ENCODE data around the gene MCEE. TPM values are rescaled to one million over a fixed set of nuclear protein-coding genes. Genes with fewer than 3 reads are reported as not detected.

Gene MCEE
- total and polyA plus RNA-seq, 2 donors (not counting 3 experiments of a cell fraction or from before 2014, with no cell fraction given), result 4.0 to 9.9 TPM

- no TSS peak for BruUV-seq (replicated peaks)
- DNase-seq (ENCODE audit: low read depth, low spot score) (no peak), FAIRE-seq (no peak)
- Histone ChIP-seq H3K4me1 (ENCODE audit: control insufficient read depth, extremely low read depth, insufficient read depth, low read length) (no peaks in the 10 kb centered on the region), H3K4me3 (replicated peaks in 1 of 3; ENCODE audit: insufficient read depth in 1 of 3, low read depth in 1 of 3, low read length in 3 of 3) (no peak overlapping the region), H3K4me2 (ENCODE audit: insufficient read depth, low read length) (no peak overlapping the region), H4K20me1 (replicated peaks; ENCODE audit: control insufficient read depth, extremely low read depth, insufficient read depth, low read length) (no peaks in the 10 kb centered on the region), H3K79me2 (ENCODE audit: control insufficient read depth, insufficient read depth, low read length) (no peaks in the 10 kb centered on the region), H3K36me3 (ENCODE audit: control insufficient read depth in 2 of 2, extremely low read depth in 1 of 2, insufficient read depth in 2 of 2, low read length in 2 of 2) (peaks cover 4 to 7% of the 10 kb centered on the region in 2 experiments), H3K9ac (replicated peaks; ENCODE audit: extremely low read depth, insufficient read depth, low read length) (no peak overlapping the region), H2AFZ (ENCODE audit: low read depth, low read length) (no peak overlapping the region), H3K27me3 (ENCODE audit: control insufficient read depth in 2 of 2, insufficient read depth in 2 of 2, low read length in 2 of 2) (peaks cover 0 to 7% of the 10 kb centered on the region in 2 experiments), H3K27ac (ENCODE audit: insufficient read depth, low read depth, low read length) (no peak overlapping the region), H3K9me1 (replicated peaks; ENCODE audit: control insufficient read depth, extremely low read depth, insufficient read depth, low read length) (no peaks in the 10 kb centered on the region), H3K9me3 (replicated peaks; ENCODE audit: control insufficient read depth, insufficient read depth, low read length) (no peaks in the 10 kb centered on the region)
- ChIA-PET POLR2A (no interaction called here), CTCF (interaction anchor here (1.6 kb wide), 1 partner anchor 169 kb away, joined by 3 read pairs; no protein-coding TSS in a partner anchor)
- intact Hi-C loops (cut with micrococcal nuclease), result no loop called here
- dilution Hi-C loops (cut with MboI; ENCODE audit: extremely low pct_ligation_motif_present, low sequenced_read_pairs), result no loop called here
- TF ChIP-seq GATA2 (IDR thresholded peaks at IDR 0.05; ENCODE audit: insufficient read depth, insufficient read length, low read depth, low read length) (no peak), JUN (IDR thresholded peaks at IDR 0.05; ENCODE audit: borderline replicate concordance, insufficient read depth, insufficient read length, low read depth) (no peak), EZH2 (IDR thresholded peaks at IDR 0.05; ENCODE audit: borderline replicate concordance, low read depth, low read length, severe bottlenecking) (no peak), MYC (IDR thresholded peaks at IDR 0.05; ENCODE audit: low read depth, low read length) (no peak)
- TF ChIP-seq, protein P1, sequence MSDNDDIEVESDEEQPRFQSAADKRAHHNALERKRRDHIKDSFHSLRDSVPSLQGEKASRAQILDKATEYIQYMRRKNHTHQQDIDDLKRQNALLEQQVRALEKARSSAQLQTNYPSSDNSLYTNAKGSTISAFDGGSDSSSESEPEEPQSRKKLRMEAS (IDR thresholded peaks at IDR 0.05; ENCODE audit: insufficient read depth, insufficient read length), result no peak
These were observed 23.7 kb upstream of the MCEE start for GRCh38 chr2:71153585-71154224.

GRCh38 chr2:71151620-71152019 is 21.6 kb upstream of the MCEE start:
- no peak overlapping the region for H3K4me2 ChIP-seq (ENCODE audit: insufficient read depth, low read length)
- BruUV-seq (replicated peaks), result no TSS peak
- intact Hi-C loops (cut with micrococcal nuclease) (no loop called here), dilution Hi-C loops (cut with MboI; ENCODE audit: extremely low pct_ligation_motif_present, low sequenced_read_pairs) (no loop called here)
- TF ChIP-seq POLR2AphosphoS5 (IDR thresholded peaks at IDR 0.05; ENCODE audit: insufficient read depth, low read depth, low read length) (no peak), JUN (IDR thresholded peaks at IDR 0.05; ENCODE audit: borderline replicate concordance, insufficient read depth, insufficient read length, low read depth) (no peak), POLR2A (IDR thresholded peaks at IDR 0.05; ENCODE audit: low read depth, low read length) (no peak), FOS (IDR thresholded peaks at IDR 0.05; ENCODE audit: borderline replicate concordance, insufficient read depth, low read length) (no peak), GATA2 (IDR thresholded peaks at IDR 0.05; ENCODE audit: insufficient read depth, insufficient read length, low read depth, low read length) (no peak), EZH2 (IDR thresholded peaks at IDR 0.05; ENCODE audit: borderline replicate concordance, low read depth, low read length, severe bottlenecking) (no peak), MYC (IDR thresholded peaks at IDR 0.05; ENCODE audit: low read depth, low read length) (no peak)
- TF ChIP-seq, protein P1 (IDR thresholded peaks at IDR 0.05; ENCODE audit: insufficient read depth, insufficient read length), result no peak
- TF ChIP-seq, protein P2, sequence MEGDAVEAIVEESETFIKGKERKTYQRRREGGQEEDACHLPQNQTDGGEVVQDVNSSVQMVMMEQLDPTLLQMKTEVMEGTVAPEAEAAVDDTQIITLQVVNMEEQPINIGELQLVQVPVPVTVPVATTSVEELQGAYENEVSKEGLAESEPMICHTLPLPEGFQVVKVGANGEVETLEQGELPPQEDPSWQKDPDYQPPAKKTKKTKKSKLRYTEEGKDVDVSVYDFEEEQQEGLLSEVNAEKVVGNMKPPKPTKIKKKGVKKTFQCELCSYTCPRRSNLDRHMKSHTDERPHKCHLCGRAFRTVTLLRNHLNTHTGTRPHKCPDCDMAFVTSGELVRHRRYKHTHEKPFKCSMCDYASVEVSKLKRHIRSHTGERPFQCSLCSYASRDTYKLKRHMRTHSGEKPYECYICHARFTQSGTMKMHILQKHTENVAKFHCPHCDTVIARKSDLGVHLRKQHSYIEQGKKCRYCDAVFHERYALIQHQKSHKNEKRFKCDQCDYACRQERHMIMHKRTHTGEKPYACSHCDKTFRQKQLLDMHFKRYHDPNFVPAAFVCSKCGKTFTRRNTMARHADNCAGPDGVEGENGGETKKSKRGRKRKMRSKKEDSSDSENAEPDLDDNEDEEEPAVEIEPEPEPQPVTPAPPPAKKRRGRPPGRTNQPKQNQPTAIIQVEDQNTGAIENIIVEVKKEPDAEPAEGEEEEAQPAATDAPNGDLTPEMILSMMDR (IDR thresholded peaks at IDR 0.05; ENCODE audit: extremely low read depth in 1 of 2, insufficient read depth in 1 of 2, low read depth in 1 of 2, low read length in 2 of 2), result no peak
- H3K9me1 ChIP-seq (replicated peaks; ENCODE audit: control insufficient read depth, extremely low read depth, insufficient read depth, low read length), result no peaks in the 10 kb centered on the region
- H4K20me1 ChIP-seq (replicated peaks; ENCODE audit: control insufficient read depth, extremely low read depth, insufficient read depth, low read length), result no peaks in the 10 kb centered on the region
- no peaks in the 10 kb centered on the region for H3K4me1 ChIP-seq (ENCODE audit: control insufficient read depth, extremely low read depth, insufficient read depth, low read length)
- H3K4me3 ChIP-seq (replicated peaks in 1 of 3; ENCODE audit: insufficient read depth in 1 of 3, low read depth in 1 of 3, low read length in 3 of 3), result no peak overlapping the region
- no peak for FAIRE-seq
- ChIA-PET POLR2A (interaction anchor here (0.6 kb wide), 1 partner anchor 14 kb away, joined by 10 read pairs; no protein-coding TSS in a partner anchor), CTCF (interaction anchor here (1.7 kb wide), 1 partner anchor 148 kb away, joined by 4 read pairs; no protein-coding TSS in a partner anchor)
- peaks cover 10 to 16% of the 10 kb centered on the region in 2 experiments for H3K36me3 ChIP-seq (ENCODE audit: control insufficient read depth in 2 of 2, extremely low read depth in 1 of 2, insufficient read depth in 2 of 2, low read length in 2 of 2)
- H3K79me2 ChIP-seq (ENCODE audit: control insufficient read depth, insufficient read depth, low read length), result no peaks in the 10 kb centered on the region
- no peak overlapping the region for H3K9ac ChIP-seq (replicated peaks; ENCODE audit: extremely low read depth, insufficient read depth, low read length)
- peaks cover 0 to 5% of the 10 kb centered on the region in 2 experiments for H3K27me3 ChIP-seq (ENCODE audit: control insufficient read depth in 2 of 2, insufficient read depth in 2 of 2, low read length in 2 of 2)
- H2AFZ ChIP-seq (ENCODE audit: low read depth, low read length), result no peak overlapping the region
- DNase-seq (ENCODE audit: low read depth, low spot score), result no peak
- no peaks in the 10 kb centered on the region for H3K9me3 ChIP-seq (replicated peaks; ENCODE audit: control insufficient read depth, insufficient read depth, low read length)
- no peak overlapping the region for H3K27ac ChIP-seq (ENCODE audit: insufficient read depth, low read depth, low read length)
